ENCODE results near the gene HIRA.

DNA sequence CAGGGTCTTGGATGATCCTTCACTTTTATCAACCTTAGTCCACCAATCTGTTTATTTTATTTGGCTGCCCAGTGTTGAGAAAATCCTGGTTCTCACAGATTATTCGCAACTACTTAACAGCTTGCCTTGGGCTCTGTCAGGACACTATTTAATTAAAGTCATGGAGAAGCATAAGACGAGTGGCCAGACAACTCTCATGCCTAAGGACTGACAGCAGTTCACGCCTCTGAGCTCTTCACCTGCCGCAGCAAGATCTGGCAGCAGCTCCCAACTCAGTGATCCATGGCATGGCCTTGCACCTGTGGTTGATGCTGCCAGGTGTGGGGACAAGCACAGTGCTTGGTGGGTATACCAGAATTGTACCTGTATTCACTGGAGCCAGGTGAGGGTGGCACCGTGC lies 37.8 kb downstream of the HIRA start:
- TF ChIP-seq EP300 (IDR thresholded peaks at IDR 0.05) (no peak), POLR2A (IDR thresholded peaks at IDR 0.05) (no peak)
- TF ChIP-seq, protein P1, sequence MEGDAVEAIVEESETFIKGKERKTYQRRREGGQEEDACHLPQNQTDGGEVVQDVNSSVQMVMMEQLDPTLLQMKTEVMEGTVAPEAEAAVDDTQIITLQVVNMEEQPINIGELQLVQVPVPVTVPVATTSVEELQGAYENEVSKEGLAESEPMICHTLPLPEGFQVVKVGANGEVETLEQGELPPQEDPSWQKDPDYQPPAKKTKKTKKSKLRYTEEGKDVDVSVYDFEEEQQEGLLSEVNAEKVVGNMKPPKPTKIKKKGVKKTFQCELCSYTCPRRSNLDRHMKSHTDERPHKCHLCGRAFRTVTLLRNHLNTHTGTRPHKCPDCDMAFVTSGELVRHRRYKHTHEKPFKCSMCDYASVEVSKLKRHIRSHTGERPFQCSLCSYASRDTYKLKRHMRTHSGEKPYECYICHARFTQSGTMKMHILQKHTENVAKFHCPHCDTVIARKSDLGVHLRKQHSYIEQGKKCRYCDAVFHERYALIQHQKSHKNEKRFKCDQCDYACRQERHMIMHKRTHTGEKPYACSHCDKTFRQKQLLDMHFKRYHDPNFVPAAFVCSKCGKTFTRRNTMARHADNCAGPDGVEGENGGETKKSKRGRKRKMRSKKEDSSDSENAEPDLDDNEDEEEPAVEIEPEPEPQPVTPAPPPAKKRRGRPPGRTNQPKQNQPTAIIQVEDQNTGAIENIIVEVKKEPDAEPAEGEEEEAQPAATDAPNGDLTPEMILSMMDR (IDR thresholded peaks at IDR 0.05), result no peak
